ENCODE data around the gene RBBP6. TPM values are rescaled to one million over a fixed set of nuclear protein-coding genes. Genes with fewer than 3 reads are reported as not detected.

Gene RBBP6
- total RNA-seq, 1 experiment from 2014 or later, result 54.8 TPM

- H2BK15ac ChIP-seq (ENCODE audit: low read depth, low read length), result no peak overlapping the region
- H2BK20ac ChIP-seq (ENCODE audit: low read depth, low read length, poor library complexity, severe bottlenecking), result no peak overlapping the region
- no peaks in the 10 kb centered on the region for H3K79me1 ChIP-seq (ENCODE audit: insufficient read depth, low read depth, low read length, poor library complexity, severe bottlenecking)
- Mint-ChIP-seq H3K27me3 (ENCODE audit: low read depth) (peaks cover 33% of the 10 kb centered on the region), H3K9me3 (peaks cover 2 to 5% of the 10 kb centered on the region in 2 experiments; a peak in 3 of 5 replicates), H3K4me3 (no peak overlapping the region), H3K27ac (no peak overlapping the region), H3K36me3 (ENCODE audit: insufficient read depth in 1 of 3, low read depth in 3 of 3) (peaks cover 0 to 2% (median 0%) of the 10 kb centered on the region in 3 experiments; a peak in 1 of 7 replicates), H3K4me1 (peaks cover 3 to 5% of the 10 kb centered on the region in 2 experiments)
- H3K27me3 ChIP-seq (ENCODE audit: insufficient read depth, low read length), result no peaks in the 10 kb centered on the region
- no CpG with 5 or more reads among the region's 4 CpGs for WGBS (ENCODE audit: extremely low coverage, insufficient read length, low lambda C conversion rate)
- H2AK5ac ChIP-seq (ENCODE audit: insufficient read length, low read length), result no peak overlapping the region
- H2BK12ac ChIP-seq (ENCODE audit: insufficient read length, low read depth, low read length), result no peak overlapping the region
- H3K18ac ChIP-seq (ENCODE audit: insufficient read length, low read depth, low read length), result no peak overlapping the region
- H3K14ac ChIP-seq (ENCODE audit: insufficient read depth, low read length), result no peak overlapping the region
- no peak overlapping the region for H2BK5ac ChIP-seq (ENCODE audit: insufficient read length, low read length)
- H4K91ac ChIP-seq (ENCODE audit: insufficient read length, low read depth, low read length), result no peak overlapping the region
- no peak overlapping the region for H3K9ac ChIP-seq (ENCODE audit: extremely low read depth, insufficient read length, low read length)
- no peaks in the 10 kb centered on the region for H3K23me2 ChIP-seq (ENCODE audit: insufficient read length, low read depth, low read length, poor library complexity, severe bottlenecking)
- no peaks in the 10 kb centered on the region for H4K20me1 ChIP-seq (ENCODE audit: control insufficient read depth, insufficient read depth, insufficient read length)
- no peak overlapping the region for H4K8ac ChIP-seq (replicated peaks; ENCODE audit: insufficient read length, low read depth, low read length)
- no peak overlapping the region for H3K4me2 ChIP-seq (ENCODE audit: insufficient read depth, insufficient read length, low read length)
- TF ChIP-seq CTCF (conservative IDR thresholded peaks at IDR 0.05), result no peak
- H3T11ph ChIP-seq (ENCODE audit: low read length), result no peak overlapping the region
- no peak overlapping the region for H2BK120ac ChIP-seq (ENCODE audit: low read depth, low read length, poor library complexity, severe bottlenecking)
- no peak overlapping the region for H3K4ac ChIP-seq (ENCODE audit: low read depth, low read length)
- no peak overlapping the region for H3K27ac ChIP-seq (ENCODE audit: insufficient read length, low read depth, low read length)
- no peak for DNase-seq
- no peaks in the 10 kb centered on the region for H3K79me2 ChIP-seq (ENCODE audit: insufficient read depth, low read length)
- no peak overlapping the region for H3K23ac ChIP-seq (ENCODE audit: insufficient read length, low read depth, low read length)
- H3K9me3 ChIP-seq (ENCODE audit: control insufficient read depth, low read depth, low read length), result no peaks in the 10 kb centered on the region
- no peak overlapping the region for H2AFZ ChIP-seq (ENCODE audit: low read length)
- no peaks in the 10 kb centered on the region for H3K4me1 ChIP-seq (ENCODE audit: insufficient read depth, low read length)
- H3K56ac ChIP-seq (ENCODE audit: insufficient read length, low read depth, low read length), result no peak overlapping the region
- no peak overlapping the region for H4K5ac ChIP-seq (ENCODE audit: insufficient read length, low read depth, low read length)
Measured at GRCh38 chr16:24505959-24506358, 33.4 kb upstream of the RBBP6 start.

Measured in H9 (cell line).